Measurements from ENCODE around the gene IFT52. TPM values are rescaled to one million over a fixed set of nuclear protein-coding genes. Genes with fewer than 3 reads are reported as not detected.
"Not testable (repeated sequence)": the region's sequence is repeated elsewhere in the genome, so short reads cannot be mapped to it uniquely, and the experiment has no call there.

IFT52 gene
- total RNA-seq, 1 experiment from 2014 or later: 70.5 TPM

DNA sequence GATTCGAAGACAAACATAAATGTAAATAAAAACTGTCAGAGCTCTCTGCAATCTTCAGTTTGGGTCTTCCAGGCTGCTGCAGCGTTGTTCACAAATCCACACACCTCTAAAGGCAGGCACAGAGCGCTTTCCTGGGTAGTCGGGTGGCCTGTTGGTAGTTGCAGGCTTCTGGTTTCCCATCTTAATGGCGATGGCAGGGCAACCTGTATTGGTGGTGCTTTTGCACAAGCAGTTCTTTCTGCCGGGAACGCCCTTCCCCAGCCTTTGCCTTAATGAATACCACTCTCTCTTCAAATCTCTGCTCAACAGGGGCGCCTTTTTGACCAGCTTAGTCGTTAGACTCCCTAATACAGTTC lies 723 bp upstream of the IFT52 start:
- TF ChIP-seq, protein P1, sequence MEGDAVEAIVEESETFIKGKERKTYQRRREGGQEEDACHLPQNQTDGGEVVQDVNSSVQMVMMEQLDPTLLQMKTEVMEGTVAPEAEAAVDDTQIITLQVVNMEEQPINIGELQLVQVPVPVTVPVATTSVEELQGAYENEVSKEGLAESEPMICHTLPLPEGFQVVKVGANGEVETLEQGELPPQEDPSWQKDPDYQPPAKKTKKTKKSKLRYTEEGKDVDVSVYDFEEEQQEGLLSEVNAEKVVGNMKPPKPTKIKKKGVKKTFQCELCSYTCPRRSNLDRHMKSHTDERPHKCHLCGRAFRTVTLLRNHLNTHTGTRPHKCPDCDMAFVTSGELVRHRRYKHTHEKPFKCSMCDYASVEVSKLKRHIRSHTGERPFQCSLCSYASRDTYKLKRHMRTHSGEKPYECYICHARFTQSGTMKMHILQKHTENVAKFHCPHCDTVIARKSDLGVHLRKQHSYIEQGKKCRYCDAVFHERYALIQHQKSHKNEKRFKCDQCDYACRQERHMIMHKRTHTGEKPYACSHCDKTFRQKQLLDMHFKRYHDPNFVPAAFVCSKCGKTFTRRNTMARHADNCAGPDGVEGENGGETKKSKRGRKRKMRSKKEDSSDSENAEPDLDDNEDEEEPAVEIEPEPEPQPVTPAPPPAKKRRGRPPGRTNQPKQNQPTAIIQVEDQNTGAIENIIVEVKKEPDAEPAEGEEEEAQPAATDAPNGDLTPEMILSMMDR (IDR thresholded peaks at IDR 0.05; ENCODE audit: insufficient read depth in 1 of 2, low read depth in 1 of 2, low read length in 1 of 2, severe bottlenecking in 1 of 2, unreplicated experiment in 1 of 2): no peak
- Histone ChIP-seq H3K36me3 (ENCODE audit: control insufficient read depth, insufficient read depth, low read length) (no peaks in the 10 kb centered on the region), H3K9me3 (no peaks in the 10 kb centered on the region), H3K27me3 (replicated peaks; ENCODE audit: control insufficient read depth, insufficient read depth, low read length) (no peaks in the 10 kb centered on the region), H3K4me1 (peaks cover 4% of the 10 kb centered on the region), H3K4me3 (ENCODE audit: low read depth, low read length) (peak overlapping the region; percentile 72)
- H3K36me3 Mint-ChIP-seq (ENCODE audit: insufficient read depth, unreplicated experiment): peaks cover 8% of the 10 kb centered on the region
- intact Hi-C loops (cut with micrococcal nuclease; ENCODE audit: unreplicated experiment): loop anchor here (1.0 to 2.0 kb wide), 3 partner anchors 32 to 133 kb away; partner anchors contain the start of gene SRSF6
- TSS peak; percentile 91 for BruUV-seq (replicated peaks)
- ChIA-PET CTCF (interaction anchor here (0.8 to 2.2 kb wide), 5 partner anchors 10 to 141 kb away, joined by 5 to 37 read pairs (median 6); partner anchors contain the start of gene SGK2), POLR2A (interaction anchor here (1.3 to 1.8 kb wide), 3 partner anchors 31 to 132 kb away, joined by 7 to 42 read pairs (median 13); partner anchors contain the start of genes SGK2 and SRSF6)
- no peaks in the 10 kb centered on the region for H3K27me3 Mint-ChIP-seq (ENCODE audit: insufficient read depth, unreplicated experiment)
- peaks cover 15% of the 10 kb centered on the region for H3K4me1 Mint-ChIP-seq (ENCODE audit: low read depth, unreplicated experiment)
- H3K4me3 Mint-ChIP-seq (ENCODE audit: unreplicated experiment): peak overlapping the region; percentile 86
- DNase-seq: peak in 1 of 2 experiments; percentile 47
- peak overlapping the region; percentile 90 for H3K27ac Mint-ChIP-seq (ENCODE audit: unreplicated experiment)
- no peaks in the 10 kb centered on the region for H3K9me3 Mint-ChIP-seq (ENCODE audit: unreplicated experiment)

GRCh38 chr20:43601960-43602359 lies 11.2 kb downstream of the IFT52 start:
- intact Hi-C loops (cut with micrococcal nuclease; ENCODE audit: unreplicated experiment); H3K27me3 ChIP-seq (replicated peaks; ENCODE audit: control insufficient read depth, insufficient read depth, low read length); POLR2A ChIA-PET; BruUV-seq (replicated peaks); H3K4me3 ChIP-seq (ENCODE audit: low read depth, low read length); CTCF ChIA-PET; H3K9me3 ChIP-seq; H3K4me3 Mint-ChIP-seq (ENCODE audit: unreplicated experiment); H3K4me1 Mint-ChIP-seq (ENCODE audit: low read depth, unreplicated experiment); H3K9me3 Mint-ChIP-seq (ENCODE audit: unreplicated experiment); H3K27ac Mint-ChIP-seq (ENCODE audit: unreplicated experiment); H3K36me3 ChIP-seq (ENCODE audit: control insufficient read depth, insufficient read depth, low read length); H3K4me1 ChIP-seq; DNase-seq; H3K27me3 Mint-ChIP-seq (ENCODE audit: insufficient read depth, unreplicated experiment): not testable (repeated sequence)
- peaks cover 41% of the 10 kb centered on the region for H3K36me3 Mint-ChIP-seq (ENCODE audit: insufficient read depth, unreplicated experiment)

DNA sequence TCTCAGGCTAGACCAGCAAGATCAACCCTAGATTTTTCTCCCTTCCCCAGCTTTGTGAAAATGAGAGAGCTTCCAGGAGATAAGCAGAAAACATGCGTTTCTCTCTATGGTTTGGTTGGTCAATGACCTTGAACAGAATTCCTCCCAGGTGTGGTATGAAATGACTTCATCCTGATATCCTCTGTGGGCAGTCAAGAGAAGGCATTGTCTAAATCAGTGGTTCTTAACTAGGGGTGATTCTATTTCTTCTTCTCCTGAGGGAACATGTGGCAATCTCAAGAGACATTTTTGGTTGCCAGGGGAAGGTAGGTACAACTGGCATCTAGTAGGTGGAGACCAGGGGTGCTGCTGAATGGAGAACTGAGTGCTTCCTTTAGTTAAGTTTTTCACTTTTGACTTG lies 12.4 kb downstream of the IFT52 start:
- Histone ChIP-seq H3K27me3 (replicated peaks; ENCODE audit: control insufficient read depth, insufficient read depth, low read length) (no peaks in the 10 kb centered on the region), H3K36me3 (ENCODE audit: control insufficient read depth, insufficient read depth, low read length) (peaks cover 2% of the 10 kb centered on the region; the same call in 1 of the 2 replicates), H3K9me3 (no peaks in the 10 kb centered on the region), H3K4me3 (ENCODE audit: low read depth, low read length) (no peak overlapping the region), H3K4me1 (no peaks in the 10 kb centered on the region)
- no peak for DNase-seq
- Mint-ChIP-seq H3K4me1 (ENCODE audit: low read depth, unreplicated experiment) (no peaks in the 10 kb centered on the region), H3K36me3 (ENCODE audit: insufficient read depth, unreplicated experiment) (peaks cover 44% of the 10 kb centered on the region), H3K27me3 (ENCODE audit: insufficient read depth, unreplicated experiment) (no peaks in the 10 kb centered on the region), H3K27ac (ENCODE audit: unreplicated experiment) (no peak overlapping the region), H3K9me3 (ENCODE audit: unreplicated experiment) (no peaks in the 10 kb centered on the region), H3K4me3 (ENCODE audit: unreplicated experiment) (no peak overlapping the region)
- ChIA-PET POLR2A (no interaction called here), CTCF (no interaction called here)
- TF ChIP-seq, protein P1 (IDR thresholded peaks at IDR 0.05; ENCODE audit: insufficient read depth in 1 of 2, low read depth in 1 of 2, low read length in 1 of 2, severe bottlenecking in 1 of 2, unreplicated experiment in 1 of 2): no peak
- no TSS peak for BruUV-seq (replicated peaks)
- intact Hi-C loops (cut with micrococcal nuclease; ENCODE audit: unreplicated experiment): no loop called here

DNA sequence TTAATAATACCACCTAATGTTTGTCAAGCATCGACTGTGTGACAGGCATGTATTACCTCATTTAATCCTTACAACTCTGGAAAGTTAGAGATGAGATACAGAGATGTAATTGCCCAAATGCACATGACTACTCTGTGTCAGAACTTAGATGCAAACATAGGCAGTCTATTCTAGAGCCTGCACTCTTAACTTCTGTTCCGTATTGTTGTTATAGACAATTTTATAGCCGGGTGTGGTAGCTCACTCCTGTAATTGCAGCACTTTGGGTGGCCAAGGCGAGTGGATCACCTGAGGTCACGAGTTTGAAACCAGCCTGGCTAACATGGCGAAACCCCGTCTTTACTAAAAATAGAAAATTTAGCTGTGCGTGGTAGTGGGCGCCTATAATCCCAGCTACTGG lies 15.0 kb downstream of the IFT52 start:
- Histone ChIP-seq H3K27me3 (replicated peaks; ENCODE audit: control insufficient read depth, insufficient read depth, low read length) (no peaks in the 10 kb centered on the region), H3K36me3 (ENCODE audit: control insufficient read depth, insufficient read depth, low read length) (peaks cover 2% of the 10 kb centered on the region; the same call in 1 of the 2 replicates), H3K9me3 (no peaks in the 10 kb centered on the region), H3K4me3 (ENCODE audit: low read depth, low read length) (no peak overlapping the region), H3K4me1 (no peaks in the 10 kb centered on the region)
- no peaks in the 10 kb centered on the region for H3K4me1 Mint-ChIP-seq (ENCODE audit: low read depth, unreplicated experiment)
- H3K27me3 Mint-ChIP-seq (ENCODE audit: insufficient read depth, unreplicated experiment): no peaks in the 10 kb centered on the region
- intact Hi-C loops (cut with micrococcal nuclease; ENCODE audit: unreplicated experiment): no loop called here
- POLR2A ChIA-PET: no interaction called here
- no peak overlapping the region for H3K27ac Mint-ChIP-seq (ENCODE audit: unreplicated experiment)
- no TSS peak for BruUV-seq (replicated peaks)
- peaks cover 49% of the 10 kb centered on the region for H3K36me3 Mint-ChIP-seq (ENCODE audit: insufficient read depth, unreplicated experiment)
- no peaks in the 10 kb centered on the region for H3K9me3 Mint-ChIP-seq (ENCODE audit: unreplicated experiment)
- CTCF ChIA-PET: no interaction called here
- H3K4me3 Mint-ChIP-seq (ENCODE audit: unreplicated experiment): no peak overlapping the region
- TF ChIP-seq, protein P1 (IDR thresholded peaks at IDR 0.05; ENCODE audit: insufficient read depth in 1 of 2, low read depth in 1 of 2, low read length in 1 of 2, severe bottlenecking in 1 of 2, unreplicated experiment in 1 of 2): no peak
- no peak for DNase-seq

GRCh38 chr20:43607278-43607677 lies 16.5 kb downstream of the IFT52 start:
- H3K9me3 ChIP-seq; H3K36me3 ChIP-seq (ENCODE audit: control insufficient read depth, insufficient read depth, low read length); H3K27me3 ChIP-seq (replicated peaks; ENCODE audit: control insufficient read depth, insufficient read depth, low read length); H3K27me3 Mint-ChIP-seq (ENCODE audit: insufficient read depth, unreplicated experiment); DNase-seq; H3K27ac Mint-ChIP-seq (ENCODE audit: unreplicated experiment); H3K4me1 ChIP-seq; H3K4me3 Mint-ChIP-seq (ENCODE audit: unreplicated experiment); H3K9me3 Mint-ChIP-seq (ENCODE audit: unreplicated experiment); BruUV-seq (replicated peaks); intact Hi-C loops (cut with micrococcal nuclease; ENCODE audit: unreplicated experiment); POLR2A ChIA-PET; H3K4me1 Mint-ChIP-seq (ENCODE audit: low read depth, unreplicated experiment); CTCF ChIA-PET; H3K4me3 ChIP-seq (ENCODE audit: low read depth, low read length): not testable (repeated sequence)
- H3K36me3 Mint-ChIP-seq (ENCODE audit: insufficient read depth, unreplicated experiment): peaks cover 47% of the 10 kb centered on the region

All from Caco-2 (cell line).